ENCODE results near the gene DNAH8.

The DNAH8 gene

DNA sequence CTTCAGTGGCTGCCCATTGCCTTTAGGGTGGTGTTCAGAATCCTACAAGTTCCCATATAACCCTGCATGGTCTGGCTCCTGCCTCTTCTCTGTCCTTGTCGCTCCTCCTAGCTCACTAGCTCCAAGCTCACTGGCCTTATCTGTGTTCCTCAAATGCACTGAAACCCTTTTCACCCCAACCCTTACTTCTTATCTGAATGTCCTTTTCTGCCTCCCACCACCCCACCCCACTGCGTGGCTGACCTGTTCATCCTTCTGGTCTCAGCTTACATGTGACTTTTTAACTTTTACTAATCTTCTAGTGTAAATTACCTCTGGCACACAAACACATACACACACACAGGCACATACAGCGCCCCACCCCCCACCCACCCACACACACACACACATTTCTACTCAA, 292.5 kb downstream of the DNAH8 start:
- no peak for DNase-seq (ENCODE audit: low read depth in 2 of 2, low spot score in 1 of 2)

DNA sequence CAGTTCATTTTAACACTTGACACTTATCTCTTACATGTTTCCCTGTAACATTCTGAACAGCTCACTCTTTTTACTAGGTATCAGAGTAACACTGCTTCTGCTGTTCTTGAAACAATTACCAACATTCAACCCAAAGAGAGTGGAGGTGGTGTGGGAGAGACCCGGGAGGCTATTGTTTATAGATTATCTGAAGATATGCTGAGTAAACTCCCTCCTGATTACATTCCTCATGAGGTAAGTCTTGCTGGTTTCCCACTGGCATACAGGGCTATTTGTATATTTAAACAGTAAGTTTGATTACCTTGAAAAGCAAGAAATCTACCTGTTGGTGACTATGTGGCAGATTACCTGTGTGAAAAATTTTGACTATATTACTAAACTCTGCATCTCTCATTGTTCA, 293.6 kb downstream of the DNAH8 start:
- no peak for DNase-seq (ENCODE audit: low read depth in 2 of 2, low spot score in 1 of 2)

DNA sequence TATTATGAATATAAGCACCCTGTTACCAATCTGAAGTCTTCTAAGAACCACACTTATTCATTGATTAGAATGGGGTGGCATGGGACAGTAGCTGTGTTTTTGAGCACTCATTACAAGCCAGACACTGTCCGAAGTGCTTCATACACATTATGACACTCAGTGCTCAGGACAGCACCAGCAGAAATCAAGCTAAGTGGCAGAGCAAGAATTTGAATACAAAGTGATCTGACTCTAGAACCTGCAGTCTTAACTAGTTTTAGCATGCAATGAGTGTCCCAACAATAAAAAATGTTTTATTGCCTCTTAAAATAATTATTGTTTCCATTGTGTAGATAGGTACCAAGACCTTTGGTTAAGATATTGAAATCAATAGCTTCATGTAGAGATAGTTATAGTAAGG, 294.4 kb downstream of the DNAH8 start:
- no peak for DNase-seq (ENCODE audit: low read depth in 2 of 2, low spot score in 1 of 2)

DNA sequence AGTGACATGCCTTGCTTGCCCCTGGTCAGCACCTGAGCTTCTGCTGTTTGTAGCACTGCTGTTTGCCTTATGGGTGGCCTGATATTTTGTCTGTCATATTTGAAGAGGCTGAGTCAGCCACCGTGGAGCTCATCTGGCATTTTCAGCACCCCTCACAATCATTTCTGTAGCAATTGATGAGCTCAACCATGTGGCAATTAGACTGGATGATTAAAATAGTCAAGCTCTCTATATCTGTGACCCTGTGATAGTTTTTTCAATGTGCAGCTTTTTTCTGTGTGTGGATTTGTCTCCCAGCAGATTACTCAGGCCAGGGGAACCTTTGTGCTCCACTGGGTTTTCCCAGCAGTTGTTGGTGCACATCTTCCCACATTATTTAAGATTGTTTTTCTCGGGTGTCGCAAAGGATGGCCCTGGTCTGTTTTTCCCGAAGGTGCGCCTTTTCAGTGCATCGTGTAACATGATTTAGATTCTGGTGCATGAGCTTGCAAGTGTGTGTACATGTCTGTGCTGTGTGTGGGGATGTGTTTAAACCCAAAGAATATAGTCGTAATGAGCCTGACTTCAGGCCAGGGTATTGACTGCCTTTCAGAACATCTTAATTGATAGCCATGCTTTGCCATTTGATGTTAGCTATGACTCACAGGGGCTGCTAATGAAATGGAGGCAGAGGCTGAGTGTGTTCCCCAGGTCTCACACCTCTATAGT, 301.9 kb downstream of the DNAH8 start:
- DNase-seq (ENCODE audit: low read depth in 2 of 2, low spot score in 1 of 2), result no peak

DNA sequence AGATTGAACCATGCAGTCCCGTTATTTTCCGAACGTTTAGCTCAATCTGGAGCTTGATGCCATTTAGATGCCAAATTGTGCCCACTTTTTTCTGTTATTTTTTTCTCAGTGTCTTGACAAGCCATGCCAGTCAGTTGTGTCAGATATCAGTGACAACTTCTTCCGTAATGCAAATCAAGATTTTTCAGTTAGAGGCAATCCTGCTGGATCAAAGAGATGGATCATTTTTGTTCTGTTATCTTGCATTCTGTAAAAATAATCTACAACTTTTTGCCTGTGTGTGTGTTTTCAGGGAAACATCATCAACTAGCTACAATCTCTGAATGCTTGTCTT, 302.4 kb downstream of the DNAH8 start:
- no peak for DNase-seq (ENCODE audit: low read depth in 2 of 2, low spot score in 1 of 2)

DNA sequence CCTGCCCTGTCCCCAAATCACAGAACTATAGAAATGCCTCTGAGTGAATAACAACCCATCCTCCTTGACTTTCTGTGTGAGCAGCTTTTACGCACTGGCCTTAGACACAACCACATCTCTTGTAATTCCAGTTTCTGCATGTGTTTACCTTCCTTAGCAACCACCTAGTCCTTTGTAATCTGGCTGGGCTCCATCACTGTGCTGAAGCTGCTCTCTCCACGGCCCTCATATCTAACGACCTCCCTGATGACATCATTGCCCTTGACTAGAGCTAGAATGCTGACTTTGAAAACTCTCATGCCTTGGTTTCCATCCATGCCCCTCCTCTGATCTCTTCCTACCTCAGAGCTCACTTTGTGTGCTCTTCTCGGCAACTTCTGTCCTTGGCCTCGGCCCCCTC, 303.0 kb downstream of the DNAH8 start:
- DNase-seq (ENCODE audit: low read depth in 2 of 2, low spot score in 1 of 2), result no peak

DNA sequence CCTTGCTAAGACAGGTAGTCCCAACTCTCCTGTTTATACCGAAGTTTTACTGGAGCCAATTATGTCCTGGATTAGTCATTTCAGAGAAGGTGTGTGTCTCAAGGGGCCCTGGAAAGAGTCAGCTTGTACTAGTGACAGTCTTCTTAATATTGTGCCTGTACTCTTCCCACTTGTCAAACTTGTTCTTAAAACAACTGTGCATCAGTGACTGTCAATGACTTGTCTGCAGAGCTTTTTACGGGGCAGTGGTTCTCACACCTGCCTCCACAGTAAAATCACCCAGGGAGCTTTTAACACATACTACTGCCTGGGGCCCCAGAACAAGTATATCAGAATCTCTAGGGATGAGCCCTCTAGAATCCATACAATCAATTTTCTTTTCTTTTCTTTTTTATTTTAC, 305.0 kb downstream of the DNAH8 start:
- DNase-seq (ENCODE audit: low read depth in 2 of 2, low spot score in 1 of 2), result no peak

DNA sequence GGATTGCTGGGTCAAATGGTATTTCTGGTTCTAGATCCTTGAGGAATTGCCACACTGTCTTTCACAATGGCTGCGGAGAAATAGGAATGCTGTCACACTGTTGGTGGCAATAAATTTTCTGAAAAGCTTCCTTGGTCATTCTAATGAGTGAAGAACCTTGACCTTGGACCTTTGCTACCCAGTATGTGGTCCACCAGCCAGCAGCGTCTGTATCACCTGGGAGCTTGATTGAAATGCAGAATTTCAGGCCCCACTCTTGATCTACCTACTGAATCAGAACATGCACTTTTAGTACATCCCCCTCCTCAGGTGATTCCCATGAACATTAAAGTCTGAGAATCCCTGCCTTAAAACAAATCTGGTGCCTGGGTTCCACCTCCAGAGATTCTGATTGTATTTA, 305.9 kb downstream of the DNAH8 start:
- DNase-seq (ENCODE audit: low read depth in 2 of 2, low spot score in 1 of 2), result no peak

DNA sequence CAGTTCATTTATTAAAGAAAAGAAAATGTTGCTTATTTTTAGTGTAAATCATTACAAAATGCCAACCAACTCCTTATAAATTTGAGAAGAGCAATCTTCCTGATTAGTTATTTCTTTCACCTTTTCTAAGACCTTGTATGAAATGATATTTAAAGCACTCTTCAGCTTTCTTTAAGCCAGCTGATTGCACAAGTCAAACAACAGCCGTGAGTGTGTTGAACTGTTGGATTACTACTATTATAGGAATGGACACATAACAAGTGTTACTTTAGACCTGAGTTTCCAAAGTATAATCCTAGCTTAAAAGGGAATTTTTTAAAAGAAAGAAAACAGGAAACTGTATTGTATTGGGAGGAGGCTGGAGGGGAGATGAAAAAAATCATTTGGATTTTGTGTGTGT, 306.7 kb downstream of the DNAH8 start:
- no peak for DNase-seq (ENCODE audit: low read depth in 2 of 2, low spot score in 1 of 2)

DNA sequence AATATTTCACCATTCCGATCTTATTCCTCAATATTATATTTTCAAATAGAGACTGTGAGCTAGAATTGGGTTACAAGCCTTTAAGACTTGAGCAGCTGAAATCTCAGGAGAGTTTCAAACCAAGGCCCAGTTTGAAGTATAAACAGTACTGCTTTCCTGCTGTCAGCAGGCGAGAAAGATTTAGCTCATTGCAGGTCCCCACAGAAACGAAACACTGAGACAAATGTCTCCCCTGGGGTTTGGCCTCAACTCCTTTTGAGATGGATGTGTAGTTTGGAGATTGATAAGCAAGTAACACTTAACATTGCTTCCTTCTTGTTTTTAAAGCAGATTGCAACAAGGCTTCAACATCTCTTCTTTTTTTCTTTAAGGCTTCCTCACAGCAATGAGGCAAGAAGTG, 311.1 kb downstream of the DNAH8 start:
- no peak for DNase-seq (ENCODE audit: low read depth in 2 of 2, low spot score in 1 of 2)

DNA sequence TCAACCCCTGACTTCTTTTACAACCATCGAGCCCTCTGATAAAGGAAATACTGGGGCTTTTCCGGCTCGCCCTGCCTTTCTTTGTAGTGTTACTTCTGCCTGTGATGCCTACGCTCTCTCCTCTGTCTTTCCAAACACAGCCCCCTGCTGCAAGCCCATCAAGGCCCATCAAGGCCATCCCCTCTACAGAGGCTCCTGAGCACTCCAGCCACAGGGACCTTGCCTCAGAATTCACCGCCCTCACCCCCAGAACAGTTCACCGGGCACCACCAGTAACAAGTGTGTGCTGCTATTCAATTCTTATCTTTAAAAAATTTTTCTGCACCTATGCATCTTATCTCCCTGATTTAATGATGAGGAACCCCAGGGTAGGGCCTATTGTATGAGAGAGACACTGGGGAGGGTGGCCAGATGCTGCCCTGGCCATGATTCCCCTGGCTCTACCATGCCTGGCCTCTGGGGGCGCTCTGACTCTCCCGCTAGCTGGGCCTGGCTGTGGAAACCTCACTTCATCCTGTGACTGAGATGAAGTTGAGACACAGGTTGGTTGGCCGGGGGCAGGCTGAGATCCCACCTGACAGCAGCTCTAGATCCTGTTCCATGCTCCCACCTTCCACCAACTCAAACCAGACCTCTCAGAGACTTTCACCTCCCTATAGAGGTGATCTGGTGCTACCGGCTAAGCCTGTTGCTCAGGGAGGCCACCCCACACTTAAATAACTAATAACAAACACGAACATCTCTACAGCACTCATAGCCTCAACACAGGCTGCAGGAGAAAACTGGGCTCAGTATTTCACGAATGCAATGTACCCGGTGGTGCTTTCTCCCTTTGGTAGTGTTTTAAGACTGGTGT, 314.3 kb downstream of the DNAH8 start:
- DNase-seq (ENCODE audit: low read depth in 2 of 2, low spot score in 1 of 2), result no peak

DNA sequence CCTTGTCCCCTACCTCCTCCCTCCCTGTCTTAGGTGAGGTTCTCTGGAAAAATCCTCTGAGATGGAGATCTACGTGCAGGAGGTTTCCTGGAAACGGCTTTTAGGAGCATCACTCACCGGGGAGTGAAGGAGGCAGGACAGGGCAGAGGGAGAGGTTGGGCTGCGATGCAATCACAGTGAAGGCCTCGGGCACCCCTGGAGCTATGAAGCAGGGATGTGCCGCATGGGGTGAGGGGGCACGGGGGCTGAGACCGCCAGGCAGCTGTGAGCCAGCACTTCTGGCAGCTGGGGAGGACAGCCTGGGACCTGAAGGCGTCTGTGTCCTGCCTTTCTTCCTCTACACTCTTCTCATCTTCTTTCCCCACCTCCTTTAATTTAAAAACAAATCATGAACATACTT, 320.6 kb downstream of the DNAH8 start:
- DNase-seq (ENCODE audit: low read depth in 2 of 2, low spot score in 1 of 2), result no peak

DNA sequence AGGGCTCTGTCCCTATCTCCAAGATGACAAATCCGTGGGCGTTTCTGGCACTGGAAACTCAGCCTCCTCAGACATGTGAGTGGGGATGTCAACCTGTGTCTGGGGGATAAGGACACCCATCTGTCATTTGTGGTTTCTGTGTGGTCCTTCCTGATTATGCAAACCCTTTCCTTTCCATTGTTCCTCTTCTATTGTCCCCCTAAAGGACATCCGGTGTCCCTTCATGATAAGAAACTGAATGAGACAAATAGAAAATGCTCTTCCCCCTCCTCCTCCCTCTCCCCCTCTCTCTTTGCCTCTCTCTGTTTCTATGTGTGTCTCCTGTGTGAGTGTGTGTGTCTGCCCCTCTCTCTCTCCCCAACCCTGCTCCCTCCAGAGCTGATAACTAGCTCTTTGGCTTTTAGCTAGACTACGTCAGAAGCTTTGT, 322.0 kb downstream of the DNAH8 start:
- no peak for DNase-seq (ENCODE audit: low read depth in 2 of 2, low spot score in 1 of 2)

DNA sequence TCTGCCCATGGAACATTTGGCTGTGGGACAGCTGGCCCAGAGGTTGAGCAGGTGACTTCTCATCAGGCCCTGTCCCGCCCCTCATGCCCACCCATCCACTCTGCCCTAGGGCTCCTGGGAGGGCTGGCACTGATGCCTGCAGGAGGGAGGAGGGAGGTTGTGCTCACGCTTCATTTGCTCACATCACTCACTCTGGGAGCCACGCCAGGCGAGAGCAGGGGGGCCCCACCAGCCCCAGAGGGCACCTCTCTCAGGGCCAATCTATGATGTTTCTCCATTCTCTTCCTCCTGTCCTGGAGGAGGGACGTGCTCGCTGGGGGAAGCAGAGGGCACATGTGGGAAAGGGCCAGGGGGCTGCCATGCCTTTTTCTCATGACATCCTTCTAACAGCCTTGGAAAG, 322.6 kb downstream of the DNAH8 start:
- DNase-seq (ENCODE audit: low read depth in 2 of 2, low spot score in 1 of 2), result no peak

DNA sequence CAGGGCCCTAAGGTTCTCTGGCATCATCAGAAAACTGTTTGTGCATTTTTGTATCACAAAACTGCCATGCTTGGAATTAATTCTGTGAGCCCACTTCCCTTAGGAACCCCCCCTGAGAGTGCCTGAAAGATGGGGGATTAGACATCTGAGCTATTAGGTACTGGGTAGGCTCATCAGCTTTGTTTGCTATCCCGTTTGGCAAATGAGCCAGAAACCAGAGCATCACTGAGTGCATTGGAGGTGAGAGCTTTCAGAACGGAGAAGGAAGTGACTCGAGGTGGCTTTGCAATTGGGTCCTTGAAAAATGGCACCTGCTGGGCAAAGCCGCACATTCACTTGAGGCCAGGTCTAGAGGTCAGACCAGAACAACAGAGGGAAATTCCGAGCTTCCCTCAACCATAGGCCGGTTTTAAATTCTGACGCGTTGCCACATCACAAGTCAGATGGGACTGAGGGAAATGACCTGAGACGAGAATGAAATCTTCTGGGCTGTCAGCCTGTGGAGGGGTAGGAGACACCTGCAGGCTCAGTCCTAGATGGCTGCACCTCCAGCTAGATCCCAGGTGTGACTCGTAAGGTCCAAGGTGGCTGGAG, 325.1 kb downstream of the DNAH8 start:
- DNase-seq (ENCODE audit: low read depth in 2 of 2, low spot score in 1 of 2), result no peak

DNA sequence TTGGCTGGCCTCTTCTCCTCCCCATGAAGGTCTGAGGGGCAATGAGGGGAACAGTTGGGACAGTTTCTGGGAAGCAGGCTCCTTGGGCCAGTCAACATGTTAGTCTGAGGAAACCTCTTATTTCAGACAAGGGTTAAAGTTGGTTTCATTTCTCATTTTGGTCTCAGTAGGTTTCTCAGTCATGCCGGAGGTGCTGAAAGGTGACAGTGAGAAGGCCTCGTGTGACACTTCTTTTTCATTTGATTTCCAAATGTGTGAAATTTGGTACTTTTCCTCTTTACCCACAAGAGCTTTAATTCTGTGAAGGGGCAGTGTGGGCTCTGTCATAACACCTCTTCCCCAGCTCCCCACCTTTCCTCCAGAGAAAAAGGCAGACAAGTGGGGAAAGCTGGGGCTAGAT, 326.0 kb downstream of the DNAH8 start:
- no peak for DNase-seq (ENCODE audit: low read depth in 2 of 2, low spot score in 1 of 2)

DNA sequence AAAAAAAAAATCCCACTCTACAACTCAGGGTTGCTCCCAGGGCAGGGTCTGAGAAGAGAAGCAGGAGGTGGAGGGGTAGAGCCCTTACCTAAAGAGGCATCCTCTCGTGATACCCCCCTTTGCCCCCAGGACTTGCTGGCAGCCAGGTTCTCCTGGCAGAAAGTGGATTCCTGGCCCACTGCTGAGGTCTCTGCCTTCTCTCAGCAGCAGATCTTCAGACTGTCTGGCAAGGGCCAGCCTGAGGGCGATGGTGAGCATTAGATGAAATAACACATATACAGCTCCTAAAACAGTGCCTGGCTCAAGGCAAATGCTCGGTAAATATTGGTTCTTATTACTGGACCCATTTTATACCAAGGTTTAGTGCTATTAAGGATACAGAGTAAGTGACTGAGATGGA, 328.7 kb downstream of the DNAH8 start:
- no peak for DNase-seq (ENCODE audit: low read depth in 2 of 2, low spot score in 1 of 2)

DNA sequence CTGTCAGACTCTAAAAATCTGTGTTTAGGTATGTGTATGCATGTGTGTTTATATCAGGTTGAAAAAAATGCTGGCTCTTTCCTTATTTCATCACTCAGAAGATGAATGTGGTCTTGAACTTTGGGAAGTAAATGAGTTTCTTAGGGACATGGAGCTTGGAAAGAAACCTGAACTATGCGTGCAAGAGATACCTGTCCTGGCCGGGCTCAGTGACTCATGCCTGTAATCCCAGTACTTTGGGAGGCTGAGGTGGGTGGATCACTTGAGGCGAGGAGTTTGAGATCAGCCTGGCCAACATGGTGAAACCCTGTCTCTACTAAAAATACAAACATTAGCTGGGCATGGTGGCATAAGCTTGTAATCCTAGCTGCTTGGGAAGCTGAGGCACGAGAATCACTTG, 329.1 kb downstream of the DNAH8 start:
- DNase-seq (ENCODE audit: low read depth in 2 of 2, low spot score in 1 of 2), result no peak

DNA sequence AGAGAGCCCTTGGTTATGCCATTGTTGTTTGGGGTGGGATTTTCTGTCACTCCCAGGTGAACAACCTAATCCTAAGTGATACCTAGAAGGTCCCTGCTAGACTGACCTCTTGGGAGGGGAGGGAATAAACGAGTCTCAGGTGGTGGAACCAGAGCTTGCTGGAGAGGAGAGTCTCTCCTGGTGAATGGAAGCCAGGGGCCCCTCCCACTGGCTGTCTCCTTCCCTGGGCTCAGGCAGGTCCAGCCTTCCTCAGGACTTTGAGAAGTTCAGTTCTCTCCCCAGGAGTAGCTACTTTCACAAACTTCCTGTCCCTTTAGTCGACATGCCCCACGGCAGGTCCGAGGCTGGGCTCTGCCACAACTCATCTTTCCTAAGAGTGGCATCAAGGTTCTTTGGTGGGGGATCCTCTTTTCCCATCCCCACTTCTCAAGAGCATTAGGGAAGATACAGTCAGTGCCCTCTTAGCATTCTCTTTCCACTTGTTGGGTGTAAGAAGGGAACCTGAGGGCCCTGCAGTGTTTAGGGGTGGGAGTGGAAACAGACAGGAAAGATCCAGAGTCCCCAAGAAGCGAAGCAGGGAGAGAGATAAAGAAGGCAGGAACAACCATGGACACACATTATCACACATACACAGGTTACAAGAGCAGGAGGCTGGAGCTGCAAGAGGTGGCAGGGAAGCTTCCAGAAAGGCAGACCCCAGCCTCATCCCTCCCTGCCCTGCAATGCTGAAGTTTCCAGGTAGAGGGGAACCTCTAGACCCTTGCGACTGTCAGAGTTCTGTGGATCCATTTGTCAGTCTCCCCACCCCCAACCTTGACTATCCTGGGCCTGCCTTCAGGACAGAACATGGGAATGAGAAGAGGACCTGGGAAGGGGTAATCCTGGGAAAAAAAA, 332.6 kb downstream of the DNAH8 start:
- no peak for DNase-seq (ENCODE audit: low read depth in 2 of 2, low spot score in 1 of 2)

DNA sequence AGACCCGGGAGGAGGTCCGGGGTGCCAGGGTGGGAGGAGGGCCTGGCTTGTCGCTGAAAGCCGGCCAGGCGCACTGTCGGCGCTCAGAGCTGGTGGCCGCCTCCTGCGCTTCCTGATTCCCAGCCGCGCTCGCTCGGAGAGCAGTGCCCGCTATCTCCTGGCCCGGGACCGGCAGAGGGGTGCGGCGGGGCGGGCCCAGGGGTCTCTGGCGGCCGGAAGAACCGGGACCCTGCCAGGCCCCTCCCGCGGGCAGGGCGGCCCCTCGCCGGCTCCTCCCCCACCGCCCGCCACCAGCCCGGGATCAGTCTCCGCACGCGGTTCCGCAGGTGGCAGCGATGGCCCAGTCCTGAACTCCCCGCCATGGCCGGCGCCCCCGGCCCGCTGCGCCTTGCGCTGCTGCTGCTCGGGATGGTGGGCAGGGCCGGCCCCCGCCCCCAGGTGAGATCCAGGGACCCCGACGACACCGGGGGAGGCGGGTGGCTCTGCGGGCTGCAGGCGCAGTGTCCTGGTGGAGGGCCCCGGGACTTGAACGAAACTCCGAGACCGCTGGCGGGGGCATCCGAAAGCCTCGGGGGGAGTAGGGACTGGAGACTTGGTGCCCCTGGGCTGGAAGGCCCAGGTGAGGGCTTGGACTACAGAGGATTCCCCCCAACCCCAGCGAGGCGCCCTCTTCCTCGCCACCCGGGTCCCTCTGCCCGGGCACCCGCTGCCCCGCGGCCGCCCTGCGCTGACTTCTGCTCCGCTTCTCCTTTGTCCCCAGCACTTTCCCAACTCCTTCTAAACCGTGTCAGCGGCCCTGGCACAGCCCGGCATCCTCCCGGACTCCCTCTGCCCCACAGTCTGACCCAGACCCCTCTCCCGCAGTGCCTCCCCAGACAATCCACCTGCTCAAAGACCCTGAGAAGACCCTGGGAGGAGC, 333.6 kb downstream of the DNAH8 start, which contains the start of gene GLP1R:
Gene GLP1R (plus strand): TSS at position 301 of the 919 bp plus-strand sequence. CDS start 60 bp downstream, at position 361.
- DNase-seq (ENCODE audit: low read depth in 2 of 2, low spot score in 1 of 2), result no peak

Data from stimulated activated CD8-positive, alpha-beta memory T cell treated with anti-CD3 and anti-CD28 coated beads, Interleukin-4, amount 100 ng/mL, for 4 hours (primary cell).